Upper lobe of right lung (tissue), 1 donor: ENCODE results near the gene RASAL2. TPM values are rescaled to one million over a fixed set of nuclear protein-coding genes. Genes with fewer than 3 reads are reported as not detected.

Experiments used
- ATAC-seq: fragments of 200-7000 bp; cut with Tn5 transposase; one replicate; pipeline ENCODE4 v1.9.1; 2020; ENCODE audit warnings: mild to moderate bottlenecking, moderate library complexity
- DNase-seq: peaks from one replicate; pipeline ENCODE4 v3.0.0-alpha.2; 2020
- H3K27ac ChIP-seq: fragments of 200-600 bp; one replicate; pipeline ENCODE4 v1.8.0; 2022
- H3K27me3 ChIP-seq: fragments of 200-600 bp; one replicate; pipeline ENCODE4 v1.8.0; 2022; ENCODE audit warnings: mild to moderate bottlenecking
- H3K36me3 ChIP-seq: fragments of 200-600 bp; one replicate; pipeline ENCODE4 v1.8.0; 2022
- H3K4me1 ChIP-seq: fragments of 200-600 bp; one replicate; pipeline ENCODE4 v1.8.0; 2022
- H3K4me3 ChIP-seq: fragments of 200-600 bp; one replicate; pipeline ENCODE4 v1.8.0; 2022; ENCODE audit warnings: mild to moderate bottlenecking
- H3K9me3 ChIP-seq: fragments of 200-600 bp; one replicate; pipeline ENCODE4 v1.8.0; 2022
- CTCF ChIP-seq: fragments of 200-600 bp; IDR thresholded peaks from one replicate; pipeline ENCODE4 v1.8.0; 2022; ENCODE audit warnings: antibody characterized with exemption
- intact Hi-C: fragments of 100-400 bp; cut with DNase I; formaldehyde crosslinking; loops from one replicate; pipeline ENCODE4 v1.11.0; 2022
- total RNA-seq: library from RNA; stranded (reverse); fragmentation: NEBNext Ultra II Directional; extraction: Animal tissue kit (Norgen Biotek cat#: 25700); gene quantifications from one replicate; pipeline ENCODE4 v1.2.1, GENCODE V29; 2021
- donor health status: DM: no; HTN: yes; CAD: no; lungs with severe emphysema.

The RASAL2 gene
- total RNA-seq, 1 donor from 2014 or later: 39.4 TPM

DNA sequence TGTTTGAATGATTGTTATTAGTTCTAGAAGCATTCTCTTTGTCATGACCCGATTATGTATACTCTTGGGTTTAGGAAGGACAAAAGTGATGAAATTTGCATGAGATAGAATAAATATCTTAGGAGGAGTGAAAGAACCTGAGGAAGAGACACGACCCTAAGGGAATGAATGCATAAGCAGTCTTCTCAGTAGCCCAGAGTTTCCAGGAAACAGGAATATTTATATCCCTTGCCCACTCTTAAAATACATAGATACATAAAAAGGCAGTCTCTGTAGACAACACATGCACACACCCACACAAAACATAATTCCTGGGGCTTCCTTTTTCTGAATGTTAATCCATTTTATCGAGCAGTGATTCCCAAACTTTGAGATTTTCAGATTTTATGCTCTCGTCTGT is 383.5 kb downstream of the RASAL2 start:
- intact Hi-C loops: no loop called here
- H3K9me3 ChIP-seq: no peaks in the 10 kb centered on the region
- no peak overlapping the region for H3K4me3 ChIP-seq
- ATAC-seq (no peak), DNase-seq (no peak)
- no peak overlapping the region for H3K27ac ChIP-seq
- TF ChIP-seq CTCF: no peak
- H3K36me3 ChIP-seq: peaks cover 15% of the 10 kb centered on the region
- no peaks in the 10 kb centered on the region for H3K27me3 ChIP-seq
- no peaks in the 10 kb centered on the region for H3K4me1 ChIP-seq

DNA sequence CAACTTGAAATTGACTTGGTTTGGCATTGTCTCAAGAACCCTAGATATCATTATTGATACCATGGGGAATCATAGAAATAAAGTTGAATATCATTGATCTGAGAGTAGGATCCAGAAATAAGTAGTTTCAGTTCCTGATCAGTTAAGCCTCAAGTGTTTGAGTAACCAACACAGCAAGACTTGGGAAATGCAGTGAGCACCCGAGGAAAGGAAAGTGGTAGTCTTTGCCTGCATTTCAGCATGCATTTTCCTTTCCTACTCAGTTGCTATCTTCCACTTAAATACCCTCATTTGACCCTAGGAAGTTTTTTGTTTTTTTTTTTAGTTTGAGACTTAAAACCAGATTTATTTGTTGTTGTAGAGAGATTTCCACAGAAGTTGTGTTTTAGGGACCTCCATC is 383.9 kb downstream of the RASAL2 start:
- intact Hi-C loops: no loop called here
- Histone ChIP-seq H3K4me3 (no peak overlapping the region), H3K9me3 (no peaks in the 10 kb centered on the region), H3K4me1 (no peaks in the 10 kb centered on the region), H3K27ac (no peak overlapping the region), H3K36me3 (peaks cover 15% of the 10 kb centered on the region), H3K27me3 (no peaks in the 10 kb centered on the region)
- DNase-seq (no peak), ATAC-seq (peak; percentile 49)
- no peak for TF ChIP-seq CTCF

- no peaks in the 10 kb centered on the region for H3K36me3 ChIP-seq
- H3K4me3 ChIP-seq: no peak overlapping the region
- intact Hi-C loops: no loop called here
- no peaks in the 10 kb centered on the region for H3K9me3 ChIP-seq
- H3K27me3 ChIP-seq: no peaks in the 10 kb centered on the region
- ATAC-seq (no peak), DNase-seq (no peak)
- no peak for TF ChIP-seq CTCF
- H3K27ac ChIP-seq: no peak overlapping the region
- peaks cover 15% of the 10 kb centered on the region for H3K4me1 ChIP-seq
Measured at GRCh38 chr1:178483251-178483957, 389.5 kb downstream of the RASAL2 start.

- Histone ChIP-seq H3K36me3 (no peaks in the 10 kb centered on the region), H3K27ac (no peak overlapping the region), H3K27me3 (no peaks in the 10 kb centered on the region), H3K9me3 (no peaks in the 10 kb centered on the region), H3K4me1 (peaks cover 15% of the 10 kb centered on the region), H3K4me3 (no peak overlapping the region)
- TF ChIP-seq CTCF: no peak
- ATAC-seq: no peak
- DNase-seq: no peak
- intact Hi-C loops: no loop called here
Measured at GRCh38 chr1:178484698-178485225, 390.9 kb downstream of the RASAL2 start.

DNA sequence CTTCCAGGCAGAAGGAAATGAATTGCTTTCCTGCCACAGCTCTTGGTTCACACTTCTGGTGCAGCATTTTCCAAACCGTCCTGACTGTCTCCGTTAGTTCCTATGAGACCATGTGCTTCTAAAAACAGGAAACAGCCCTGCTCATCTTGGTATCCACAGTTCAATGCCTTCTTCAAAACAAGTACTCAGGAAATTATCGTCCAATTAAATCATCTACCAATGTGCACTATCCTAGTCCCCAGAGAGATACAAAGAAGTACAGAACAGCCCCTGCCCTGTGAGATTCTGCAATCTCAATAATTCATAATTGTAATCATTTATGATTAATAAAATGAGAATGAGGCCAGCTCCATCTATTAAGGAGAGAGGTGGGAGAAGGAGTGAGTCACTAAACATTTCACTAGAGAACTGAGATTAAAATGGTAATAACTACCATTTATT is 391.7 kb downstream of the RASAL2 start:
- peaks cover 15% of the 10 kb centered on the region for H3K4me1 ChIP-seq
- no peak for TF ChIP-seq CTCF
- DNase-seq: no peak
- no peak overlapping the region for H3K27ac ChIP-seq
- ATAC-seq: peak; percentile 8
- no peaks in the 10 kb centered on the region for H3K36me3 ChIP-seq
- H3K4me3 ChIP-seq: no peak overlapping the region
- intact Hi-C loops: no loop called here
- H3K9me3 ChIP-seq: no peaks in the 10 kb centered on the region
- H3K27me3 ChIP-seq: no peaks in the 10 kb centered on the region
